ENCODE measurements around the gene BTBD2.
A peak's percentile ranks its signal among the peaks of the same experiment; 100 is the strongest.

The BTBD2 gene

DNA sequence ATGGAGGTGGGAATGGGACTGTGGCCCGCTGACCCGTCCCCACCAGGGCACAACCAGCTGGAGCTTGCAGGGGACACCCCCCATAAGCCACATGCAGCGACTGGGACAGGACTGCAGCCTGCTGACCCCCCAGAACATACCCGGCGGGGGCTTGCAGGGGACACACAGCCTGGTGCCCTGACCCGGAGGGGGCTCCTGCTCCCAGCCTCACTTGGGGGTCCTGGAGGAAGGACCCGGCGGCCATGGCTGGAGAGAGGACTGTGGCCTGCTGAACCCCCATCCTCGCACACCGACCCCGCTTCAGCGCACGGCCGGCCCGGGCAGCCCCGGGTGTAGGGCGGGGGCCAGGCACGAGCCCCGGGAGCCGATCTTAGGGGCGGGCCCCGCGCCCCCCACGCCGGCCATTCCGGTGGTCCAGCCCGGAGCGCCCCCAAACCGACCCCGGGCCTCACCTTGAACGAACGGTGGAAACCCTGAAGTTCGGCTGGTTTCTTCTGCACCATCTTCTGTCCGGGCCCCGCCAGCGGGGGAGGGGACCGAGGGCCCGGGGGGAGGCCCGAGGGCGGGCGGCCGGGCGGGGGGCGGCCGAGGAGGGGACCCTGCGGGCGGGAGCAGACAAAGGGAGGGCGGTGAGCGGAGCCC, 35.0 kb upstream of the BTBD2 start:
- no peak for DNase-seq

DNA sequence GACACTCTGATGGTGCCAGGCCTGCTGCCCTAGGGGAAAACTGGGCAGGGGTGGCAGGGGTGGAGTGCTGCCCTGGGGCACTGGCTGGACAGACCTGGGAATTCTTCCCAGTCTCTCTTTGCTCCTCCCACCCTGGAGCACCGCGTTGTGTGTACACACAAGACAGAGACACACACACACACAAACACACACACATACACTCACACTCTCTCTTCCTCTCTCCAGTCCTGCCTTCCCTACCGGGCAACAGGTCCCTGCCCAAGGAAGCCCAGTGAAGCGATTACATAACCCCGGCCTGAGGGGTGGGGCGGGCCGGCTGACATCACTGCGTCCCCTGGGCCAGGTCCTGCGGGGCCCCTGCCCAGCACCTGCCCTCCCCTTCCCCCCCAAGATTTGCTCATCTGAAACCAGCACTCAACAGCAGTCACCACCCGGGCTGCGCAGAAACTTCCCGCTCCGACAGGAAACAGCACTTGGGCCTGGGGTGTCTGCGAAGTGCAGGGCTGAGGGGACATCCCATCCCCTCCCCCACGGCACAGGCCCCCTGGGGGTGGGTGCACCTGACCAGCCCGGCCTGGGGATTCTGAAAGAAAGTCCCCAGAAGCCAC, 34.3 kb upstream of the BTBD2 start:
- peak; percentile 14 for DNase-seq

DNA sequence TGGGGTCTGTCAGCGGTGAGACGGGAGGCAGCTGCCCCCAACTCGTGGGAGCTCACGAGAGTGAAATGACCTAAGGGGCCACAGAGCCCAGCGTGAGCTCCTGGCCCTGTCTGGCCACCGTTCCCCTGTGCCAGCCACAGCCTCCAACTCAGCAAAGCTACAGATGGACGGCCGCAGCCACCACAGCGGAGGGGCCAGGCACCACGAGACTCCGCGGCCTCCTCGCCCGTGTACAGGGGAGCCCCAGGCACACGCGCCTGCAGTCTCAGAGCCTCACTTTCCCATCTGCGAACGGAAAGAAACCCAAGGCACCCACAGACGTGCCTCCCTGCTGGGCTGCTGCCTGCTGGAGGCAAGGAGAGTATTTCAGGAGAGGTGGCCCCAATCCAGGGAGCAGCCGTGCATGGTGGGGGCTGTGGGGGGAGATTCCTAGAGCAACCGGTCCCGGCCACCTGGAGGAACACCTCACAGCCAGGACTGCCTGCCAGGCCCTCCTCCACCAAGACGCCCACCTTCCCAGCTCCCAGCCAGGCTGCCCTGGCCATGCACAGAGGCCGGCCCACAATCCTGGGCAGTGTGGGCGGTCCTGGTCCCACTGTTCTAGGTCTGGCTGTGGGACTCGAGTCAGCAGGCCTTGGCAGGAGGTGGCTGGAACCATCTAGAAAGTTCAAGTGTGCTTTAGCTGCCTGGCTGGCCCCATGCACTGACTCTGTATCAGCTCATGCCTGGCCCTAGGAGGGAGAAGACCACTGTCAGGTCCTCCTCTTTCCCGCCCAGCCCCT, 33.6 kb upstream of the BTBD2 start:
- no peak for DNase-seq

DNA sequence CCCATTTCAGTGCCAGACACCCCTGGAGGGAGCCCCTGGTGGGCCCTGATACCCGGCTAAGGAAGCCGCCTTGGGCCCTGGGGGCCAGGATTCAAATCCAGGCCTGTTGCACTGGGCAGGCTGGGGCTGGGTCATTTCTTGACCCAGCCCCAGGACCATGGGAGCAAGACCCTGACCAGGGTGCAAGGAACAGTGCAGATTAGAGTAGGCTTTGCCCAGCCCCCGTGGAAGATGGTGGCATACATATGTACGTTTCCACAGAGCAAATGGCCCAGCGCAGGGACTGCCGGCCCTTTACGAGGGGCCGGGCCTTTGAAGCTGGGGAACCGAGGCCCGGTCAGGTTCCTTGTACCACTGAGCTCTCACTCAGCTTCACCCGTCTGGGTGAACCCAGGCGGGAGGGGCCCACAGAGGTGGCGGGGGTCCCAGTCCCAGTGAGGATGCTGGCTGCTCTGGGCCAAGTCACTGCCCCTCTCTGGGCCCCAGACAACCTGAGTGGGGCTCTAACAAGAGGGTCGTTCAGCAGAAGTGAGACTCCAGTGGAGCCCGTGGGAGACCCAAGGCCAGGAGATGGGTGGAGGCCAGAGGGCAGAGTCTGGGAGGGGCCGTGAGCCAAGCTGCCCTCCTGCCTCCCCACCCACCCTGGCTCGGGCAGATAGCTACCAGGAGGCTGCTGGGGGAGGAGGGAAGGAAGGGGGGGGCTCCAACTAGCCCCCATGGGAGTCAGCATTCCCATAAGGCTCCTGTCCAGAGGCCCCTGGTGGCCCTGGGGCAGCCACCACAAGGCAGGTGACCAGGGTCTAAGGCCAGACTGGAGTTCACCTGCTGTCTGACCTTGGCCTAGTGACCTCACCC, 32.8 kb upstream of the BTBD2 start:
- no peak for DNase-seq

DNA sequence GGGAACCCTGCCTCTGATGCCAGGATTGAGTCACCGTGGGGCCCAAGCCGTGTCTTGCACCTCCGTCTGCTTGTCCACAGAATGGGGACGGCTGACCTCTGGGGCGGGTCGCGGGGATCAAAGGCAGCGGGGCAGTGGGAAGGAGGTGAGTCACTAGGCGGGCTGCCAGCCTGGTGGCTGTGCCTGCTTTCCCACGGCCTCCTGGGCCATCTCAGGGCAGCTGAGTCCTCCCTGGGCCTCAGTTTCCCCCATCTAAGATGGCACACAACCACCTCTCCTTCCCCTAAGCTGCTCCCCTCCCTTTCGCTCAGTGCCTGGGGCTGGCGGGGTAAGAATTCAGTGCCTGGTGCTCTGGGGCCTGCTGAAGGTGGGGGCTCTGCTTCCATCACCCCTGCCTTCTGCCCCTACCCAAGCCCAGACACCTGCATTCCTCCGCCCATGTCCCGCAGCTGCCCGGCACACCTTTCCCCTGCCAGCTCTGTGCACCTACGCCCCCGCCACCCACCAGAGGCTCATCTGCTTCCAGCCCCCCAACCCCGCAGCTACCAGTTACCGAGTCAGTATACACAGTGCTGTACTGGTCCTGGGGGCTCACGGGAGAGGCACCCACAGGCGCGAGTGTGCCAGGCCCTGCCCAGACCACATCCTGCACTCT, 32.1 kb upstream of the BTBD2 start:
- no peak for DNase-seq

DNA sequence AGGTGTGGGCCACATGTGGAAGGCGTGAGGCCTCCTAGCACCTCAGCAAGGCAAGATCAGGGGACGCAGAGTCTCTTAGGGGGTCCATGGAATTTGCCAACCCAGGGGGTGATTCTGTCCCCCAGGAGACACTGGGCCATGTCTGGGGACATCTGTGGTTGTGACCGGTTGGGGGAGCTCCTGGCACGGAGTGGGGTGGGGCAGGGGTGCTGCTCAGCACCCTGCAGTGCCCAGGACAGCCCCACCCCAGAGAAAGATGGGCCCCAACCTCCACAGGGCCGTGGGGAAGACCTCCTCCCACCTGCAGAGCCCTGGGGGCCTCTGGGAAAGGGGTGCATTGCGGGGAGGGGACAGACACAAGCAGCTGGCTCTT, 31.5 kb upstream of the BTBD2 start:
- DNase-seq, result no peak

DNA sequence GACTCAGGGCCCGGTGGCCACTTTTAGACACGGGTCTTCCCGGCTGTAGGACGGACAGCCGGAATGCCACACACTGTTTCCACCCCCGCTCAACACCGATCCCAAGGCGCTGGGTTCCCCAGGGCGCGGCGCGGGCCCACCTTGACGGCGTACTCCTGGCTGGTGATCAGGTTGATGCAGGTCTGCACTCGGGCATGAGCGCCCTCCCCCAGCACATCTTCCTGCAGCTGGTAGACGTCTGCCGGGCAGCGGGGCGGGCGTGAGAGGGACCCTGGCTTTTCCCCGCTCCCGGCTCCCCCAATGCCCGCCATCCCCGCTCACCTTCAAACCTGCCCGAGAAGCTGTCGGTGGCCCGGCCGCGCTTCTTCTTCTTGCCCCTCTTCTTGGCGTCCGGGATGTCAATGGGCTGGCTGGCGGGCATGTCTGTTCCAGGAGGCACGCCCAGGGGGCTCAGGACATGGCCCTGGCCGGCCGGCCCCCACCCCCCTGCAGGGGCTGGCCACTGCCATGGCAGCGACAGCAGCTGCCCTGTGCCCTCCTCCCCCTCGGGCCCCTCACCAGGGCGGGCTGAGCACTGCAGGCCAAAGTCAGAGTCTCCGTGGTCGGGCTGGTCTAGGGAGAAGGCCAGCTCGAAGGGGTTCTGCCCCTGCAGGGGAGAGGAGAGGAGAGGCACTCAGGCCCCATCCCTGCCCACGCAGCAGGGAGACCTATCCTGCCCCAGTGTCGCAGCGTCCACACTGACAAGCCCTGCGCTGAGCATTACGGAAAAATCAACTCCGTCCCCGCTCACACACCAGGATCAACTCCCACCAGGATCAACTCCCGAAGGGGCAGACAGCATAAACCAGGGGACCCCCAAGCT, 30.8 kb upstream of the BTBD2 start:
- no peak for DNase-seq

DNA sequence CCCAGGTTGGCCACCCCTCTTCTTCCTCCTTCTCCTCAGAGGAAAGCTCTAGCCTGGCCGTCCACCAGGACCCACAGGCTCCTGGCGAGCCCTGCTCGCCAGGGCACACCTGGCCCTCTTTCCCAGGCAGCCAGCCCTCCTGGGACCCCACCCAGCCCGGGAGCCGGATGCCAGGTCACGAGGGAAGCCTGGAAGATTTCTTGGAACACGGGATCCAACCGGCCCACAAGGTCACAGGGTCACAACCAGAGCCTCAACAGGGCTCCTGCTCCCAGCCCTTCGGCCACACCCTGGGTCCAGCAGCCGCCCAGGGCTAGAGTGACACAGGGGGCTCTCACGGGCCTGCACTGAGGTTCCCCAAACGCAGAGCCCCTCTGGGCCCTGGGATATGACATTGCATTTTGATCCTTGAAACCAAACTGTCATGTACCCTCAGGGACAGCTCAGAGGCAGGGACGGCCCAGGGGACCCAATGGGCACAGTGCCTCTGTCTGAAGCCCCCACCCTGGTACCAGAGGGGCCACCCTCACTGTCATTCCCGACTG, 30.1 kb upstream of the BTBD2 start:
- DNase-seq, result no peak

DNA sequence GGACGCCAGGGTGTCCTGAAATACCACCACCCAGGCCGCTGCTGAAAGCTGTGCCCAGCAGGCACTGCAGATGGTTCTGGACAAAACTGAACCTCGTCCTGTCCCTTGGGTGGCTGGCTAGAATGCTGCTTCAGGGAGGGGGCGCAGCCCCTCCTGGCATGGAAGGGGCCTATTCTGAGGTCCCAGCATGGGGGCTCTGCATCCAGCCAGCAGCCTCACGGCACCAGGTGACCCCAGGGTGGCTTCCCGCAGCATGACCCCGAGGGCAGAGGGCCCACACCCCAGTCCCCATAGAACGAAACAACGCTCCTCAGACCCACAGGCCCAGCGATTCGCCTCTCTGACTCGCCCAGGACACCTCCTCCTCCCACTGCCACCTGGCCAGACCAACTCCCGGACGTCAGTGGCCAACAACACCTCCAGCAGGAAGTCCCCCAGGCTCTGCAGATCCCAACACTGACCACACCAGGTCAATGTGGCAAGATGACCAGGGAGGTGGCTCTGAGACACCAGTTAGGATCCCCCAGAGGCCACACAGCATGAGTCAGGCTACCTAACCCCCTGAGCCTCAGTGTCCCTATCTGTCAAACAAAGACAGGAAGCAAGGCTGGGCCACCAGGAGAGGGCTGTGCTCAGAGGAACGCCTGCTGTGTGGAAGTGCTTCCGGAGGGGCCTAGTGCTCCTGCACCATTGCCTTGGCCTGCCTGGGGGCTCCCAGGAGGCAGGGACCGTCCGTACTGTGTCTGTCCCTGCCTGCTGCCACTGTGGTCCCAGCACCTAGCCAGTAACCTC, 29.4 kb upstream of the BTBD2 start:
- DNase-seq, result no peak

DNA sequence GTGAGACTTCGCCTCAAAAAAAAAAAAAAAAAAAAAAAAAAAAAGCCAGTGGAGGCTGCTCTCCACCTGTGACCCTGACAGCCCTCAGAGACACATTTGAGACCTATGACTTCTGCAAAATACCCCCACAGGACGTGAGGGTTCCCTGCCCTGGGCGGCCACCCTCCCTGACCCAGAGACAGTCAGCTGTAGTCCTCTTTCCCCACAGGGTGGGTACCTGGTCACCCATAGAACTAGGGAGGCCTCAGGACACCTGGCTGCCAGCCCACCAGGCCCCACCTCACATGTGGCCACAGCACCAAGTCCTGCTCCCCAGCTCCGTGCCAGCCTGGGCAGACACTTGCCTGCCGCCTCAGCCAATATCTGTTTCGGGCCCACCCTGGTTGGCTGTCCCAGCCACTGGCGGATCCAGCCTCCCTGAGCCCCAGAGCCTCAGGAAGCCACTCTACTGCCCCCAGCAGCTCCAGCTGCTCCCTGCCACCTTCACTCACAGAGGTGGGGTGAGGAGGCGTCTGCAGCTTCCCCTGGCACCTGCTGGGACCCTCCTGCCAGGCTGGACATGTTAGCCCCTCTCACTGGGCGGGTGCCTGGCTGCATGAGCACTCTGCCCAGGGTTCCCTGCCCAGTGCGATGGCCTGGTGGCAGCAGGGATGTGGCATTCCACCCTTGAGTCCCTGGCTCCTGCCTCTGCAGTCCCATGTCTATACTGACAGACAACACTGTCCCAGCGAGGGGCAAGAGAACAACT, 28.6 kb upstream of the BTBD2 start:
- DNase-seq, result no peak

DNA sequence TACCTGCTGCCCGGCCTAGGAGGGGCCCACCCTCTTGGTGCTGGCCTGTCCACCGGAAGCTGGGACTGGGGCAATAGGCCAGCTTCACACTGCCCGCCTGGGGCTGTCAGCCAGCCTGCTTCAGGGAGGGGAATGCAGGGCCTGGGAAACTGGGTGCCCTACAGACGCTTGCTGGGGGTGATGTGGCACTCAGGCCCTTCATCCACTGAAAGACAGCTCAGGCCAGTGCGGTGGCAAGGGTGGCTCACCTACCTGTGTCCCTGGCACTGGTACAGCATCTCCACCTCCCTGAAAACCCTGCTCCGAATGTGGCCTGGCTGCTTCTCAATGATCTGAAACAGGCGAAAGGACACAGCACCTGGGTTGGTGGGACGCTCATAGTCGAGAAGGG, 27.7 kb upstream of the BTBD2 start:
- no peak for DNase-seq

DNA sequence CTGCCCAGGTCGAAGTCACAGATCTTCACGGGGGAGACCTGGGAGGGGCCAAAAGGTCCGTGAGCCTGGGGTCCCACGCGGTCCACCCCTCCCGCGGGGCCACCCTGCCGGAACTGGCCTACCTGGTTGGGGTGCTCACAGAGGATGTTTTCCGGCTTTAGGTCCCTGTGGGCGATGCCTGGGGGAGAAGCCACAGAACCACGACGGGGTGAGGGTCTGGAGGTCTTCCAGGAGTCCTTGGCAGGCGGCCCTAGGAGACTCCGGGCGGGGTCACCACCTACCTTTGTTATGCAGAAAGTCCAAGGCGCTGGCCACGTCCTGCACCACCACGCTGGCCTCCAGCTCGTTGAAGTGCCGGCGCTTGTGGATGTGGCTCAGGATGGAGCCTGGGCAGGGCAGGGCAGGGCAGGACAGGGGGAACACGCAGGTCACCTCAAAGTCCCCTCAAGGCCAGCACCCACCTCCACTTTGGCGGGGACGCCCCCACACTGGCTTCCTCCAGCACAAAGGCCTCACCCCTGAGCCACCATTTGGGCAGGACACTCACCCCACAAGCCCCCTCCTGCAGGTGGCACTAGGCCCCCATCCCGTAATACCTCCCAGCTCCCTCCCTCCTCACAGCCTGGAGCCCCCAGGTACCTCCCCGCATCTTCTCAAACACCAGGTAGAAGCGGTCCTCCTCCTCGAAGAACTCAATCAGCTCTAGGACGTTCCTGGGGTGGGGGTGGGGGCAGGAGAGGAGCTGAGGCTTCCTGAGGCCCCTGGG, 27.2 kb upstream of the BTBD2 start:
- no peak for DNase-seq

DNA sequence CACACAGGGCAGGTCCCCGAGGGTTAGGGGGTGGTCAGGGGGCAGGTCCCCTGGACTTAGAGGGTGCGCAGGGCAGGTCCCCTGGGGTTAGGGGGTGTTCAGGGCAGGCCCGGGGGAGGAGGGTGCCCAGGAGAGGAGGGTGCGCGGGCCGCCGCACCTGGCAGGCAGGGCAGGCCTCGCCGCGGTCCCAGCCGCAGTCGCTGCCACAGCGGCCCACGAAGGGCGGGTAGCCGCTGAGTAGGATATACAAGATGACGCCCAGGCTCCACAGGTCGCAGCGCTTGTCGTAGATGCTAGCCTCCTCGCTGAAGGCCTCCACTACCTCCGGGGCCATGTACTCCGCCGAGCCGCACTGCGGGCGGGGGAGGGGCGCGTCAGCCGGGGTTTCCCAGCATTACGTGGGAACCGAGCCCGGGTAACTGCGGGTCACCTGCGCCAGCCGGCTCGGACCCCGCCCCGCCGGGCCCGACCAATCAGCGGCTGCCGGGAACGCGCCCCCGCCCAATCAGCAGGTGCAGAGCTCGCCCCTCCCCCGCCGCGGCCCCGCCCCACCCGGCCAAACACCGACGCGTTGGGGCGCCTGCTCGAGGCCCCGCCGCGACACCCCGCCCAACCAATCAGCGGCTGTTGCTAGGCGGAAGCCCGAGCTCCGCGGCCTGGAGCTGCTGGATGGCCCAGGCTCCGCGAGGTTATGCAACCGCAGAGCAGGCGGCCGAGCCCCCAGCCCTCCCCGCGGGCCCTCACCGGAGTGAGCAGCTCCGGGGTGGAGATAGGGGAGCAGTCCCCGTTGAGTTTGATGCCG, 26.4 kb upstream of the BTBD2 start:
- peak; percentile 96 for DNase-seq

DNA sequence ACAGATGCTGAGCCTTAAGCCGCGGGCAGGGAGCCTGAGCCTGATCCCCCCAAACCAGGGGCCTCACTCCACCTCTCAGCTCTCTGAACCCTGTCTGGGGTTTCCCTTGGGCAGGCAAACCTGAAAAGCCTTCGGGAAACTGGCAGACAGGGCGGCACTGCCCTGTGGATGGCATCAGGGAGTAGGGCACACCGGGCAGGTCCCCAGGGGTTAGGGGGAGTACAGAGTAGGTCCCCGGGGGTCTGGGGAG, 25.8 kb upstream of the BTBD2 start:
- DNase-seq, result no peak

DNA sequence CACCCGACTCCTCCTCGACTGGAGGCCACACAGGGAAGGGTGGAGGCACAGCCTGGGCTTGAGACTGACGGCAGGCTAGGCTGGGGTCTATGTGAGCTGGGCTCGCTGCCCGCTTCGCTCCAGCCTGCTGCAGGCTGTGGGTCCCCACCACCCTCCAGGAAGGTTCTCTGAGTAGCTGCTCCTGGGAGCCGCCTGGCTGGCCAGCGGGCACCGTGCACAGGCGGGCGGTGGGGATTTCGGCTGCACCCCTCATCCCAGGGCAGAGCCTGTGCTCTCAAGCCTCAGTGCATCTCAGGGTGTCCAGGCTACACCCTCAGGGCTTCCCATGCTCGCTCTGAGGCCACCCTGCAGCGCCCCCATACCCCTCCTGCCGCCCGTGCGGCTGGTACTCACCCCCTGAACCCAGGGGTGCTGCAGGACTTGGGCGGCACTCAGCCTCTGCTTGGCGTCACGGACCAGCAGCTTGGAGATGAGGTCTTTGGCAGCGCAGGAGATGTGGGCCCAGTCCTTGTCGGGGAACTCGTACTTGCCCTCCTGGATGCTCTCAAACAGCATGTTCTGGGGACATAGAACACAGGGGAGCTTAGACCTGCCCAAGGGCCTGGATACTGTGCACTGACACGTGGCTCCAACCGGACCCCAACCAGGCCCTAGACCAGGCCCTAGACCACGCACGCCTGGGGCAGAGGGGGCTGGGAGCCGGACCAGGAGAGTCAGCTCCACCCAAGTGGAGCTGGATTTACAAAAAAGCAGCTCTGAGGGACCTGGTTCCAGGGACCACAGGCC, 25.3 kb upstream of the BTBD2 start:
- no peak for DNase-seq

DNA sequence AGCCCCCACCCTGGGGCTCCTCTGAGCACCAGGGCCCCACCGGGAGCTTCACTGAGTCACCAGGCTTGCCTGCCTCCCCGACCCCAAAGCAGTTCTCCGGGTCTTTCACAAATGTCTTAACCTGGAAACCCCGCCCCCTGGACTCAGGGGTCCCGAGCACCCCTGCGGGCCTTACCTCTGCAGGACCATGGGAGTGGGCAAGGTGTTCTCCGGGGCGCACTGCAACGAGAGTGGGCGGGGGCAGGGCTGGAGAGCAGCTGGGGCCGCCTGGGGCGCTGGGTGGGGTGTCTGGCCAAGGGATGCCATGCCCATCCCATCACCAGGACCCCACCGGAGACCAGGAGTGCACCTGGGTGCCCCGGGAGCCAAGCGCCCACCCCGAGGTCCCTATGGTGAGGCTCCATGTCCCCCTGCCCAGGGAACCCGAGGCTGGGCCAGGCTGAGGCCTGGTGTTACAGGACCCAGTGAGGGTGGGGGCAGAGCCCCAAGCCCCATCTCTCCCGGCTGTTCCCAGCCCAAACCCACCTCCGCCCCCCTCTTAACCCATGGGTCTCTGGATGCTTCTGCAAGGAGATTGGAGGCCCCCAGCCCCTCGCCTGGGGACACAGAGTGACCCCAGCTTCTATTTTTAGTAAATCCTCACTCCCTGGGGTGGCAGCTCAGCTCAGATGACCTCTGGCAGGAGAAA, 24.6 kb upstream of the BTBD2 start:
- DNase-seq, result no peak
